Panc1 (cell line): Measurements from ENCODE around the gene DPH5. TPM values are rescaled to one million over a fixed set of nuclear protein-coding genes. Genes with fewer than 3 reads are reported as not detected.

Experiments used
- ATAC-seq: fragments of 200-7000 bp; cut with Tn5 transposase; 2 replicates; pipeline ENCODE4 v1.9.1; 2020; ENCODE audit warnings: mild to moderate bottlenecking, moderate library complexity
- BruUV-seq: library from RNA; stranded (reverse); fragments of 400-500 nt; replicated peaks from 2 replicates; lab custom pipeline; 2021; lab: Mats Ljungman, UMichigan
- CTCF ChIA-PET: fragments of 300-600 bp; sonication (Branson Sonifier 250); formaldehyde crosslinking; loops from one replicate; lab custom pipeline; 2022; ENCODE audit warnings: antibody characterized with exemption; lab: Charles Lee
- POLR2A ChIA-PET: fragments of 300-600 bp; sonication (Branson Sonifier 250); formaldehyde crosslinking; loops from one replicate; lab custom pipeline; 2022; ENCODE audit warnings: antibody characterized with exemption; lab: Charles Lee
- DNase-seq: peaks from one replicate; pipeline ENCODE4 v3.0.0-alpha.2; 2010; ENCODE audit warnings: low read depth, low spot score
- H3K27ac ChIP-seq: 2 replicates; pipeline ENCODE4 v1.5.1; 2011; ENCODE audit warnings: mild to moderate bottlenecking, low read length, inconsistent platforms
- H3K27me3 ChIP-seq: fragments of 200-500 bp; sonication (Bioruptor generic); 2 replicates; pipeline ENCODE4 v1.6.0; 2014; ENCODE audit warnings: low read length, inconsistent platforms; ENCODE audit not compliant: control insufficient read depth, insufficient read depth
- H3K36me3 ChIP-seq: fragments of 200-500 bp; sonication (Bioruptor generic); 2 replicates; pipeline ENCODE4 v1.5.1; 2014; ENCODE audit warnings: inconsistent platforms, mild to moderate bottlenecking, low read length, moderate library complexity; ENCODE audit not compliant: control insufficient read depth, insufficient read depth
- H3K4me1 ChIP-seq: 2 replicates; pipeline ENCODE4 v1.5.1; 2011; ENCODE audit warnings: inconsistent platforms, mild to moderate bottlenecking, low read length, moderate library complexity; ENCODE audit not compliant: control insufficient read depth, insufficient read depth
- H3K4me3 ChIP-seq, 2 experiments: 2 replicates each; pipeline ENCODE4 v1.5.1; 2011 to 2012; ENCODE audit warnings: low read depth in 2 of 2, low read length in 2 of 2, mild to moderate bottlenecking in 2 of 2, inconsistent platforms in 1 of 2, moderate library complexity in 1 of 2
- H3K9me3 ChIP-seq: fragments of 200-500 bp; sonication (Bioruptor generic); 2 replicates; pipeline ENCODE4 v1.5.1; 2014; ENCODE audit warnings: low read depth, mild to moderate bottlenecking, inconsistent platforms, low read length, moderate library complexity; ENCODE audit not compliant: control insufficient read depth, insufficient read depth
- CTCF ChIP-seq: fragments of 450-650 bp; IDR thresholded peaks from 2 replicates; pipeline ENCODE4 v1.5.1; 2017; ENCODE audit warnings: mild to moderate bottlenecking
- POLR2AphosphoS5 ChIP-seq: IDR thresholded peaks from 2 replicates; pipeline ENCODE4 v1.6.1; 2012; ENCODE audit warnings: mild to moderate bottlenecking, low read depth, low read length, moderate library complexity
- REST ChIP-seq, 2 experiments: IDR thresholded peaks; 2 replicates each; pipeline ENCODE4 v1.6.1; 2011 to 2012; ENCODE audit warnings: low read depth in 2 of 2, control low read depth in 1 of 2, low read length in 1 of 2, mild to moderate bottlenecking in 1 of 2, moderate library complexity in 1 of 2; ENCODE audit not compliant: insufficient read depth in 1 of 2
- SIN3A ChIP-seq: IDR thresholded peaks from 2 replicates; pipeline ENCODE4 v1.6.1; 2012; ENCODE audit warnings: low read depth, mild to moderate bottlenecking, low read length, moderate library complexity, borderline replicate concordance; ENCODE audit not compliant: insufficient read depth
- TCF7L2 ChIP-seq: IDR thresholded peaks from 2 replicates; pipeline ENCODE4 v1.6.1; 2011; ENCODE audit warnings: mild to moderate bottlenecking, low read depth, low read length, inconsistent platforms
- in situ Hi-C: cut with HindIII; loops from 2 replicates; pipeline ENCODE4 v1.10.0; 2016; ENCODE audit warnings: low sequenced_read_pairs, low pct_unique_long_range_greater_than_20kb
- intact Hi-C: fragments of 100-400 bp; cut with micrococcal nuclease; formaldehyde crosslinking; loops from one replicate; pipeline ENCODE4 v1.10.0; 2022; ENCODE audit not compliant: unreplicated experiment
- total RNA-seq: library from RNA; stranded (reverse); gene quantifications from one replicate; pipeline ENCODE4 v1.2.1, GENCODE V29; 2021; ENCODE audit not compliant: unreplicated experiment

The DPH5 gene
- total RNA-seq, 1 experiment from 2014 or later = 22.6 TPM

DNA sequence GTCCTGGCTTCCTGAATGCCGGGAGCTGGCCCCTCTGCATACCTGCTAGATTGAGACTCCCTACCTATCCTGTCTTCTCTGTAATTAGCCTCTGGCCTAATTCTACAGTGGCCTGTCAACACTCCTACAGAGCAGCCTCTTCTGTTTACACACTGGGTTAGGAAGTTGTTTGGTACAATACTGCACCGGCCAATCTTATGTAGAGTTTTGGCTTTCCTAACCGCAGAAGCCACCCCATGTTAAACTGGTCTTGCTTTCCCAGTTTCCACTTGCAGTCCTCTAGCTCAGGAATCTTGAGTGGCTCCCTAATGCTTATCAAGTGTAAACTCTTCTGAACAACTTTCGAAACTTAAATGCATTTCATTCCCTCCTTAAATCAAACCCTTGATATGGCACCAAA, 42.8 kb downstream of the DPH5 start:
- in situ Hi-C loops (no loop called here), intact Hi-C loops (no loop called here)
- Histone ChIP-seq H3K4me3 (no peak overlapping the region), H3K36me3 (no peaks in the 10 kb centered on the region; the same call in 1 of the 2 replicates), H3K27me3 (no peaks in the 10 kb centered on the region), H3K9me3 (no peaks in the 10 kb centered on the region), H3K4me1 (no peaks in the 10 kb centered on the region), H3K27ac (no peak overlapping the region)
- DNase-seq = no peak
- TF ChIP-seq POLR2AphosphoS5 = no peak
- TF ChIP-seq REST (IDR thresholded peaks at IDR 0.05; ENCODE audit: insufficient read depth in 1 of 2, low read depth in 2 of 2, low read length in 1 of 2) = no peak
- no peak for TF ChIP-seq TCF7L2
- TF ChIP-seq CTCF = no peak
- no peak for TF ChIP-seq SIN3A
- CTCF ChIA-PET = no interaction called here
- no TSS peak for BruUV-seq
- ATAC-seq = no peak
- POLR2A ChIA-PET = no interaction called here

- no peak for TF ChIP-seq TCF7L2
- no peak for TF ChIP-seq POLR2AphosphoS5
- CTCF ChIA-PET = no interaction called here
- intact Hi-C loops = no loop called here
- Histone ChIP-seq H3K27ac (no peak overlapping the region), H3K27me3 (no peaks in the 10 kb centered on the region), H3K4me1 (no peaks in the 10 kb centered on the region), H3K4me3 (no peak overlapping the region), H3K9me3 (no peaks in the 10 kb centered on the region), H3K36me3 (no peaks in the 10 kb centered on the region; the same call in 1 of the 2 replicates)
- BruUV-seq = no TSS peak
- in situ Hi-C loops = no loop called here
- ATAC-seq (no peak), DNase-seq (no peak)
- POLR2A ChIA-PET = no interaction called here
Measured at GRCh38 chr1:100979631-100980030, 46.0 kb downstream of the DPH5 start.

DNA sequence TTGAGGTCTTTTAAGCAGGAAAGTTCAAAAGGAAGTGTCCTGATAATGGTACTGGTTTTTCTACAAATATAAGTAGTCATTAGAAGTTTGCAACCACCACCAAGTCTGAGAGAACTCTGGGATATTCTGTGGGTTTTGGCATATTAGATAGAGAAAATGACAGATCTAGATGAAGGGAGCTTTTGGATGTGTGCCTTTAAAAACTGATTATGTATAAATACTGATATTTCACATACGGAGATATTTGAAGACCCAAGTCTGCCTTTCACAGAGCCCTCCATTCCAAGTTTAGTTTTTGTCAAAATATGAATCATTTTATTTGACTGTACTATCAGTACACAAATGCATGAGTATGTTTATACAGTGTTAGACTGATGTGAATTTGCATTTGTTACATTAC, 48.6 kb downstream of the DPH5 start:
- Histone ChIP-seq H3K27ac (no peak overlapping the region), H3K27me3 (no peaks in the 10 kb centered on the region), H3K9me3 (no peaks in the 10 kb centered on the region), H3K4me1 (no peaks in the 10 kb centered on the region), H3K36me3 (no peaks in the 10 kb centered on the region; the same call in 1 of the 2 replicates), H3K4me3 (no peak overlapping the region)
- no peak for DNase-seq
- in situ Hi-C loops (no loop called here), intact Hi-C loops (no loop called here)
- TF ChIP-seq POLR2AphosphoS5 (no peak), SIN3A (no peak), CTCF (no peak), TCF7L2 (no peak), REST (IDR thresholded peaks at IDR 0.05; ENCODE audit: insufficient read depth in 1 of 2, low read depth in 2 of 2, low read length in 1 of 2) (no peak)
- ChIA-PET CTCF (no interaction called here), POLR2A (no interaction called here)
- ATAC-seq = no peak
- BruUV-seq = no TSS peak
